HL-60 (cell line): ENCODE measurements around the gene ING2.

ENCODE experiments used
- DNase-seq, 2 experiments: peaks; one replicate each; pipeline ENCODE4 v3.0.0-alpha.2; 2010 to 2020; ENCODE audit warnings: low read depth in 1 of 2, low spot score in 1 of 2
- H3K27ac ChIP-seq: fragments of 250-450 bp; sonication (Bioruptor Pico); replicated peaks from 2 replicates; pipeline ENCODE4 v1.5.1; 2020; ENCODE audit warnings: mild to moderate bottlenecking, moderate library complexity
- H3K27me3 ChIP-seq: fragments of 250-450 bp; sonication (Bioruptor Pico); 2 replicates; pipeline ENCODE4 v1.5.1; 2021; ENCODE audit warnings: mild to moderate bottlenecking, moderate library complexity; ENCODE audit not compliant: insufficient read depth, poor library complexity, severe bottlenecking
- H3K4me3 ChIP-seq: replicated peaks from 2 replicates; pipeline ENCODE4 v1.5.1; 2011; ENCODE audit warnings: mild to moderate bottlenecking, control low read depth, low read length; ENCODE audit not compliant: insufficient read depth
- GABPA ChIP-seq: IDR thresholded peaks from 2 replicates; pipeline ENCODE4 v1.6.1; 2012; ENCODE audit warnings: low read depth
- POLR2AphosphoS5 ChIP-seq: IDR thresholded peaks from 2 replicates; pipeline ENCODE4 v1.6.1; 2012; ENCODE audit warnings: low read depth
- SPI1 ChIP-seq: IDR thresholded peaks from 2 replicates; pipeline ENCODE4 v1.6.1; 2012; ENCODE audit warnings: low read depth, mild to moderate bottlenecking, borderline replicate concordance
- TF ChIP-seq, protein P1 (sequence below): IDR thresholded peaks from 2 replicates; pipeline ENCODE4 v1.6.1; 2012; ENCODE audit warnings: low read depth; ENCODE audit not compliant: insufficient replicate concordance
- TF ChIP-seq, protein P2 (sequence below): IDR thresholded peaks from one replicate; pipeline ENCODE4 v1.5.1; 2011; ENCODE audit warnings: low read length, control low read depth, inconsistent platforms; ENCODE audit not compliant: insufficient read depth

Gene ING2

DNA sequence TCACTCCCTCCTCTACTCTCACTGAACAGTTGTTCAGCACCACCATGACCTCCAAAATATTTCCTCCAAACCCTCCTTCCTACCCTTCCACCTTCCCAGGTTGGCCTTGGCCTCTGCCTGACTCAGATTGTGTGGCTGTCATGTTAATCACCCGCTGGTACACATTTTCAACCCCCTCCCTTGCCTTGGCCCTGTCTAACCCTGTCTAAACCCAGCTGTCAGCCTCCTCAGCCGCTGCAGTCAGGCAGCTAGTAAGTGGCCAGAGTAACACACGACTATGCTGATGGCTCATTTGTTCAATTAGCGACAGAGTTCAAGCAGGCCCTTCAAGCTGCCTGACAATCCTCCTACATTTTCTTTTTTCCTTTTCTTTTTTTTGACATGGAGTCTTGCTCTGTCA, 18.0 kb downstream of the ING2 start:
- TF ChIP-seq, protein P1, sequence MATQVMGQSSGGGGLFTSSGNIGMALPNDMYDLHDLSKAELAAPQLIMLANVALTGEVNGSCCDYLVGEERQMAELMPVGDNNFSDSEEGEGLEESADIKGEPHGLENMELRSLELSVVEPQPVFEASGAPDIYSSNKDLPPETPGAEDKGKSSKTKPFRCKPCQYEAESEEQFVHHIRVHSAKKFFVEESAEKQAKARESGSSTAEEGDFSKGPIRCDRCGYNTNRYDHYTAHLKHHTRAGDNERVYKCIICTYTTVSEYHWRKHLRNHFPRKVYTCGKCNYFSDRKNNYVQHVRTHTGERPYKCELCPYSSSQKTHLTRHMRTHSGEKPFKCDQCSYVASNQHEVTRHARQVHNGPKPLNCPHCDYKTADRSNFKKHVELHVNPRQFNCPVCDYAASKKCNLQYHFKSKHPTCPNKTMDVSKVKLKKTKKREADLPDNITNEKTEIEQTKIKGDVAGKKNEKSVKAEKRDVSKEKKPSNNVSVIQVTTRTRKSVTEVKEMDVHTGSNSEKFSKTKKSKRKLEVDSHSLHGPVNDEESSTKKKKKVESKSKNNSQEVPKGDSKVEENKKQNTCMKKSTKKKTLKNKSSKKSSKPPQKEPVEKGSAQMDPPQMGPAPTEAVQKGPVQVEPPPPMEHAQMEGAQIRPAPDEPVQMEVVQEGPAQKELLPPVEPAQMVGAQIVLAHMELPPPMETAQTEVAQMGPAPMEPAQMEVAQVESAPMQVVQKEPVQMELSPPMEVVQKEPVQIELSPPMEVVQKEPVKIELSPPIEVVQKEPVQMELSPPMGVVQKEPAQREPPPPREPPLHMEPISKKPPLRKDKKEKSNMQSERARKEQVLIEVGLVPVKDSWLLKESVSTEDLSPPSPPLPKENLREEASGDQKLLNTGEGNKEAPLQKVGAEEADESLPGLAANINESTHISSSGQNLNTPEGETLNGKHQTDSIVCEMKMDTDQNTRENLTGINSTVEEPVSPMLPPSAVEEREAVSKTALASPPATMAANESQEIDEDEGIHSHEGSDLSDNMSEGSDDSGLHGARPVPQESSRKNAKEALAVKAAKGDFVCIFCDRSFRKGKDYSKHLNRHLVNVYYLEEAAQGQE = no peak
- TF ChIP-seq, protein P2, sequence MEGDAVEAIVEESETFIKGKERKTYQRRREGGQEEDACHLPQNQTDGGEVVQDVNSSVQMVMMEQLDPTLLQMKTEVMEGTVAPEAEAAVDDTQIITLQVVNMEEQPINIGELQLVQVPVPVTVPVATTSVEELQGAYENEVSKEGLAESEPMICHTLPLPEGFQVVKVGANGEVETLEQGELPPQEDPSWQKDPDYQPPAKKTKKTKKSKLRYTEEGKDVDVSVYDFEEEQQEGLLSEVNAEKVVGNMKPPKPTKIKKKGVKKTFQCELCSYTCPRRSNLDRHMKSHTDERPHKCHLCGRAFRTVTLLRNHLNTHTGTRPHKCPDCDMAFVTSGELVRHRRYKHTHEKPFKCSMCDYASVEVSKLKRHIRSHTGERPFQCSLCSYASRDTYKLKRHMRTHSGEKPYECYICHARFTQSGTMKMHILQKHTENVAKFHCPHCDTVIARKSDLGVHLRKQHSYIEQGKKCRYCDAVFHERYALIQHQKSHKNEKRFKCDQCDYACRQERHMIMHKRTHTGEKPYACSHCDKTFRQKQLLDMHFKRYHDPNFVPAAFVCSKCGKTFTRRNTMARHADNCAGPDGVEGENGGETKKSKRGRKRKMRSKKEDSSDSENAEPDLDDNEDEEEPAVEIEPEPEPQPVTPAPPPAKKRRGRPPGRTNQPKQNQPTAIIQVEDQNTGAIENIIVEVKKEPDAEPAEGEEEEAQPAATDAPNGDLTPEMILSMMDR = no peak
- TF ChIP-seq GABPA = no peak
- Histone ChIP-seq H3K27me3 (no peaks in the 10 kb centered on the region), H3K27ac (no peak overlapping the region), H3K4me3 (no peak overlapping the region)
- no peak for DNase-seq

DNA sequence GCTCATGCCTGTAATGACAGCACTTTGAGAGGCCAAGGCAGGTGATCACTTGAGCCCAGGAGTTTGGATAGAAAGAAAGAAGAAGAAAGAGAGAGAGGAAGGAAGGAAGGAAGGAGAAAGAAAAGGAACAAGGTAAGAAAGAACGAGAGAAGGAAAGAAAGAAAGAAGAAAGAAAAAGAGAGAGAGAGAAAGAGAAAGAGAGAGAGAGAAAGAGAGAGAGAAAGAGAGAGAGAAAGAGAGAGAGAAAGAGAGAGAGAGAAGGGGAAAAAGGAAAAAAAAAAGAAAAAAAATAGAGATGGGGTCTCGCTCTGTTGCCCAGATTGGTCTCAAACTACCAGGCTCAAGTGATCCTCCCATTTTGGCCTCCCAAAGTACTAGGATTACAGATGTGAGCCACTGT, 22.5 kb downstream of the ING2 start:
- Histone ChIP-seq H3K27ac (no peak overlapping the region), H3K27me3 (no peaks in the 10 kb centered on the region), H3K4me3 (no peak overlapping the region)
- no peak for DNase-seq
- TF ChIP-seq, protein P2 = no peak
- TF ChIP-seq GABPA = no peak
- TF ChIP-seq SPI1 = no peak
- no peak for TF ChIP-seq POLR2AphosphoS5
- TF ChIP-seq, protein P1 = no peak

DNA sequence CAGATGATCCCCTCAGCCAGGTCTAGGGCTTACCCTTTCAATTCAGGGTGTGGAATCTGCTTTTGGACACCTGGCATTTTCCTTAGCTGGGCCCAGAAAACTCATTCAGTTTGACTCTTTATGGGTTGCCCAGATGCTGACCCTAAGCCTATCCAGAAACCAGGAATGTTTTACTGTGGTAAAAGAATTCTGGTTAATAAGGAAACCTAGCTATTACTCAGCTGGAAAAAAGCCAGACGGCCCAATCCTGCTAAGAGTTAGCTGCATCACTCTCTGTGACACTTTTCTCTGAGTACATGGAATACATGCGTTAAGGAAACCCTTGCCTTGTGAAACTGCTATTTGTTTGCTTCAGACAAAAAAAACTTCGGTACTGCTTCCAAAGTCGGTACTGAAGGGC, 28.0 kb downstream of the ING2 start:
- H3K4me3 ChIP-seq = no peak overlapping the region
- no peak overlapping the region for H3K27ac ChIP-seq
- TF ChIP-seq GABPA (no peak), SPI1 (no peak), POLR2AphosphoS5 (no peak)
- TF ChIP-seq, protein P2 = no peak
- TF ChIP-seq, protein P1 = no peak
- H3K27me3 ChIP-seq = no peaks in the 10 kb centered on the region
- no peak for DNase-seq
